ENCODE results near the gene SAMD14.

SAMD14 gene

DNA sequence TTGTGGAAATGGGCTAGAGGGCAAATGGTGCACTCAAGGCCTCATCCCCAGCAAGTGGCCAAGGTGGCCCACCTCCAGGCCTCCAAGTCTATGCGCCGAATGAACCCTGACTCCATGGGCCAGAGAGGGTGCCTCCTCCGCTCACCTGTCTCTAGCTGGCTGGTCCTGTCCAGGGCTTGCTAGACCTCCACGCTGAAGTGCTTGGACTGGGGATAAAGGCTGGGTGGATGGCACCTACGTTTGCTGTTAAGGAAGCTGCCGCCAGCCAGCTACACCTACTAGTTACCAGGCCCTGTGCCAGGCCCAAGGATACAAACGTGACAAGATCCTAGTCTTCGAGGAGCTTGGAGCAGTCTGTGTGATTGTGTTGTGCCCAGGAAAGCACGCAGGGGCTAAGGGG lies 35.1 kb upstream of the SAMD14 start:
- no peak for DNase-seq (ENCODE audit: low spot score)

DNA sequence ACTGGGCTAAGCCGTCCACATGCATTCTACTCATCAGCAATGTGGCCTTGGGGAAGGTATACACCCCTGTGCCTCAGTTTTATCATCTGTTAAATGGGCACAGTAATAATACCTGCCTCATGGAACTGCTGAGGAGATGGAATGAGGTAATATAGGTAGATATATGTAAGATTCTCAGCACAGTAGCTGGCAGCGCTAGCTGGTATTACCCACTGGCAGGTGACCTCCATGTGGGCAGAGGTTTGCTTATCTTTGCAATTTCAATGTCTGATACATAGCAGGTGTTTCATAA lies 34.7 kb upstream of the SAMD14 start:
- DNase-seq (ENCODE audit: low spot score), result no peak

GRCh38 chr17:50163843-50164696 lies 34.1 kb upstream of the SAMD14 start:
- no peak for DNase-seq (ENCODE audit: low spot score)

GRCh38 chr17:50162466-50163254 lies 32.7 kb upstream of the SAMD14 start:
- DNase-seq (ENCODE audit: low spot score), result no peak

DNA sequence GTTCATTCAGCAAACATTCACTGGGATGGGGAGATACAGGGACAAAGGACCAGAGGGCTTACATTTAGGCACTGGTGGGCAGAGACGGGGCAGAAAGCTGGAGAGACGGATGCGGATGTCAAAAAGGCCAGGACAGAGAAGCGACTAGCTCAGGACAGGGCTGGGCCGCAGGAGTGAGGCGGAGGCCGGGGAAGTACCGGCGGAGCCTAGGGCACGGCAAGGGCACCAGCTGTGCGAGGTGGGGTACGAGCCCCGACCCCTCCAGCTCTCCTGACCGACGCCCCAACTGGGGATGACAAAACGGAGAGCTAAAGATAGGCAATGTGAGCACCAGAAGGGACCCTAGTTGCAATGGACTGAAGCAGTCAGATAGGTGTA lies 31.9 kb upstream of the SAMD14 start:
- DNase-seq (ENCODE audit: low spot score), result no peak

- peak; percentile 95 for DNase-seq (ENCODE audit: low spot score)
These were observed 31.3 kb upstream of the SAMD14 start for GRCh38 chr17:50161023-50161910.

GRCh38 chr17:50157891-50158290 lies 27.9 kb upstream of the SAMD14 start:
- no peak for DNase-seq (ENCODE audit: low spot score)

DNA sequence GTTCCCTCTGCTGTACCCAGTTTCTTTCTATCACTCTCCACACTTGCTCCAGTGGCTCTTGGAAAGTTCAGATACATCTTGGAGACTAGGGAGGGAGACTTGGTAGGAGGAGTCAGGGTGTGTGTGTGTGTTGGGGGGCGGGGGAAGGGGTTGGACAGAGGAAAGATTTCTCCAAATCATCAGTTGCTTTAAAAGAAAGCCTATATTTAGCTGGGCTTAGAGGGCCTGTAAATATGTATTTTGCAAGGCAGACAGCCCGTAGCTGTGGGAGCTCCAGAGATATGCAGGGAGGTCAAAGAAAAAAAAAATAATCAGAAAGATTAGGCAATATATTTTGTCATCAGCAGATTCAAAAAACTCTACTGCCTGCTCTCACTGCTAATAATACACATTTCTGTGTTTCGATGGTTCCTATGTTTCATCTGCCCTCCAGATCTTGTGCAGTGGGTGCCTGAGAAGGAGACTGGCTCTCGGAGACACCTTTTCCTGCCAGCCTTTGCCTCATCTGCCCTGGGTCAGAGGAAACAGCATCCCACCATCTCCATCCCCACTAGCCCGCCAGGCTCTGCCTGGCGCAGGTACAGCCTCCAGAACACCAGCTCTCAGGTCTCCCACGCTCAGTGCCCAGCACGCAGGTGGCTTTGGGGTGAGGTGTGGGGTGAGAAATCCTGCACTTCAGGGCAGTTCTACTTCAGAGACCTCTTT lies 25.3 kb upstream of the SAMD14 start:
- DNase-seq (ENCODE audit: low spot score), result no peak

DNA sequence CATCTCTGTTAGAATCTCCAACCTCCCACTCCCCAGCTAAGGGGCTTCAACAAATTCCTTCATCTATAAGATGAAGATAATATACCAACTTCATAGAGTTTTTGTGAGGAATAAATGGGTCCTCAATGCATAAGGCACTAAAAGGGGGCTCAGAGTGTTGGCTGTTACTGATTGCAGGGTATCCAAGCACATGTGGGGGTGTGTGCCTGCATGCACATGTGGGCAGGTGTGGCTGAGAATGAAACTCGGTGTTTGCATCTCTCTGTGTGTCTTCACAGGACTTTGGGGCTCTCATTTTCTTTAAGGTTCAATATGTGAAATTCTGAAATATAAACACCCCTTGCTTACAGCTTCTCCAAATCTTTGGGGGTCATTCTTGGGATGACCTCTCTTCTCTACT lies 24.6 kb upstream of the SAMD14 start:
- DNase-seq (ENCODE audit: low spot score), result no peak

DNA sequence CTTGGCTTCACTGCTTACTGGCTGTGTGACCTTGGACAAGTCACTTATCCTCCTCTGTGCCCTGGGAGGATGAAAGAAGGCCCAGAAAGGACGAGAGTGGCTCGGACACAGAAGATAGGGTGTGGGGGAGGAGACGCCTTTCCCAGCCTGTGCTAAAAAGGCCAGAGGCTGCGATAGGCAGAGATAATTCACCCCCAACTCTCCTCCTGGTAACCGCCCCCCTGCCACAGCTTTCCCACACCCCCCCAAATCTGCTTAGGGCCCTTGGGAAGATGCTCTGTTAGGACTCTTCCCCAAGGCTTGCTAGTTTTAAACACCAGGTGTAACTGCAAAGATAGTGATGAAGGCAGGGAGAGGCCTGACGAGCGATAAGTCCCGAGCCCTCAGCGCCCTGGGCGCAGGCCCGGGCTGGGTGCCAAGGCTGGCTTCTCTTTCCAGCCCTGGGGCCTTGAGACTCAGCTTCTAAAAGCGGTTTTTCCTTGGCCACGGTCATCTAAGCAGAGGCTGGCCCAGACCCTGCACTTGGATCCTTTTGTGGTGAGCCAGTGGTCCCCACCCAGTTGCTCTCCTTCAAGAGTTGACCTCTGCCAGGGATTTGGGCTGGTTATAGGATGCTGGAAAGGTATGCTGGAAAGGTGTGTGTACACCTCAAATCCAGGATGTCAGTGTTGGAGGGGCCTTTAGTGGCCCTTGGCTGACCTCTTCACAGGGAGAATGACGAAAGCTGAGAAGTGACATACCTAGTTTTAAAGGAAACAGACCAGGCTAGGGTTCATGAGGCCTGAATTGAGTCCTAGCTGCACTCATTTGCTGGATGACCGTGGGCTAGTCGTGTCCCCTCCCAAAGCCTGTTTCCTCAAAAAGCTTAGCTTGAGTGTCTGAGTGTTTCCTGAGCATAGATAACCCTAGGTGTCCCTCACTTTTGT lies 24.0 kb upstream of the SAMD14 start:
- DNase-seq (ENCODE audit: low spot score), result no peak

DNA sequence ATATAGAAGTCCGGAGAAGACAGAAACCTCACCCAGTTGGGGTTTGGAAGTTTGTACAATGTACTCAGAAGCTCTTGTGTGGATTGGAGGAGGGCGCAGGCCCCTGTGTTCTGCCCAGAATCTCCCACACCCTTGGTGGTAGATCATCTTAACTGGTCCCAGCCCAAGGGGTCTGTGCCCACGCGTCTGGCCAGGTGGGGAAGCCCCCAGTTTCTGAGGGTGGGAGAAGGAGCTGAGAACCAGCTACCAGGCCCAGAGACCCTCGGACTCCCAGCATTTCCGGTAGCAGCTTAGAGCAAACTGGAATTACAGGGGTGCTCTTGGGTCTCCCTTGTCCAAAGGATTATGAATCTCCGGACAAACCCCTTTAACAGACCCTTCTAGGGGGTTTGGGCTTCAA lies 22.8 kb upstream of the SAMD14 start:
- no peak for DNase-seq (ENCODE audit: low spot score)

GRCh38 chr17:50151937-50152547 lies 22.1 kb upstream of the SAMD14 start:
- DNase-seq (ENCODE audit: low spot score), result peak; percentile 52

DNA sequence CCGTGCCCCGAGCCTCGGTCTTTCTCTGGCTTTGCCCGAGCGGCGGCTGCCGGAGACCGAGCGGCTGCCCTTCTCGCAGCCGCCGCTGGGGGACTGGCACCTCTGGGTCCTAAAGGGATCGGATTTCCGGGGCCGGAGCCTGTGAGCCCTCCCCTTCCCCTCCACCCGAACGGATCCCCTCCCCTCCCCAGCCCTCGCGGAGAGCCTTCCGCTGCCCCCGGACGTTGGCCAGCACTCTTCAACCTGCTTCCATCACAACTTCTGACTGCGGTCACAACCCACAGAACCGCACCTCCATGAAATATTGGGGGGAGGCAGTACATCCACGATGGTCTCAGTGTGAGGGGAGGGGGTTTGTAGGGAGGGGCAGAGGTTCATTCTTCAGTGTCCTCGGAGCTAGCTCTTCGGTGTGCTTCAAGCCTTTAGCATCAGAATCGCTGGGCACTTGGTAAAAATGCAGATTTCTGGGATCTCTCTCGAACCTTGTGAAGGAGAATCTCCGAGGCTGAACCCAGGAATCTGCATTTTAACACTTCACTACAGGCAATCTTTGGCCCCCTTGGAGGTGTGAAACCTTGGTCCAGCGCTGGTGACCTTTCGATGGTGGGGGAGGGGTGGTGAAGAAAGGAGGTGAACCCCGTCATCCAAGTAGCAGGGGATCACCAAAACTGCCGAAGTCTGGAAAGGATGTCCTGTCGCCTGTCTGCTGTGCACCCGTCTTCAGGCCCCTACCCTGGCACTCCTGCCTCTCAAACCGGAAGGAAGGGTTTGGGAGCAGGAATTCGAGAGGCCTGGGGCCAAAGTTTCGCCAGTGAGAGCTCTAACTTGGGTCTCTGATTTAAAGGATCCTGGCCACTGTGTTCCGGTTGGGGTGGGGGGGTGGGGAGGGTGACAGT lies 21.3 kb upstream of the SAMD14 start:
- peak; percentile 86 for DNase-seq (ENCODE audit: low spot score)

GRCh38 chr17:50150354-50151040 lies 20.5 kb upstream of the SAMD14 start, which contains the start of gene PPP1R9B:
Gene PPP1R9B (minus strand): TSS chr17:50150677. CDS start chr17:50150513, 164 bp downstream.
- DNase-seq (ENCODE audit: low spot score), result no peak

DNA sequence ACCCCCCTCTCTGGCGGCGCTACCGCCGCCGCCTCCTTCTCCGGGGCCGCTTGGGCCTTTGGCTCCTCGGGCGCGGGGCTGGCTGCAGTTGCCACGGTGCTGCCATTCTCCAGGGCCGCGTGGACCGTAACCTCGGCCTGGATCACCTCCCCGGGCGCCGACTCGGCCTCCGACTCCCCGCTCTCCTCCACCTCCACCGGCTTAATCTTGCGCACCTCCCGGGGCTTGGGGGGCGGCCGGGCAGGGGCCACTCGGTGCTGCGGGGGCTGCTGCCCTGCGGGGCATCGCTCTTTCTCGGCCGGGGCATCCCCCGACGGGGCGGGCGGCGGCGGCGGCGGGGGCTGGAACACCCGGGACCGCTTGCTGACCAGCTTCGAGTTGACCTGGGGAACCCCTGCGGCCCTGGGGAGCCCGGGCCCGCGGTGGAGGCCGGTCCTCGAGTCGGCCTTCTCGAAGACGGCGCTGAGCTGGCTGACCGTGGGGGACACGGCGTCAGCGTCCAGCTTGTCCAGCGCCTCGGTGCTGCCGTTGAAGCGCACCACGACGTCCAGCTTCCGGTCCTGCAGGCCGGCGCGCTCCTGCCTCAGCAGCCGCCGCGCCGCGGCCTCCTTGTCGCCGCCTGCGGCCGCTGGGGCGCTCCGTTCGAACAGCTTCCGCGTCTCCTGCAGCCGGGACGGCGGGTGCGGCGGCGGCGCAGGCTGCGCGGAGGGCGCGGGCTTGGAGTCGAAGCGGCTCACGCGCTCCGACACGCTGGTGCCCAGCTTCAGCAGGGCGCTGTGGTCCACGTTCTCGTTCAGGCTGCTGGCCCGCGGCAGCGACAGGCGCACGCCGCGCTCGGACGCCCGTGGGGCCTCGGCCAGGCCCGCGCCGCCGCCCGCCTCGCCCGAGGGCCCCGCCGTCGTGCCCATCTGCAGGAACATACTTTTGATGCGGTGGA lies 19.7 kb upstream of the SAMD14 start:
- DNase-seq (ENCODE audit: low spot score), result peak; percentile 46

DNA sequence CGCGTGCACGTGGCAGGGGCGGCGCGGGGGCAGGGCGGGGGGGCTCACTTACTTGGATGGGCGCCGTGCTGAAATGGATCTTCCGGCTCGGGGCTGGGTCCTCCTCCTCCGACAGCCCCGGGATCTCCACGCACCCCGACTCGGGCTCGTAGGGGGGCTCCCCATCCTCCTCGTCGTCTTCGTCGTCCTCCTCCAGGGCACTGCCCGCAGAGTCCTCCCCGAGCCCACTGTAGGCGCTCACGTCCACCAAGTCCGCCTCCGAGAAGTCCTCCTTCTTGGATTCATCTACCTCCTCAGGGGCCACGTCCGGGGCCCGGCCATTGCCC lies 19.1 kb upstream of the SAMD14 start:
- no peak for DNase-seq (ENCODE audit: low spot score)

DNA sequence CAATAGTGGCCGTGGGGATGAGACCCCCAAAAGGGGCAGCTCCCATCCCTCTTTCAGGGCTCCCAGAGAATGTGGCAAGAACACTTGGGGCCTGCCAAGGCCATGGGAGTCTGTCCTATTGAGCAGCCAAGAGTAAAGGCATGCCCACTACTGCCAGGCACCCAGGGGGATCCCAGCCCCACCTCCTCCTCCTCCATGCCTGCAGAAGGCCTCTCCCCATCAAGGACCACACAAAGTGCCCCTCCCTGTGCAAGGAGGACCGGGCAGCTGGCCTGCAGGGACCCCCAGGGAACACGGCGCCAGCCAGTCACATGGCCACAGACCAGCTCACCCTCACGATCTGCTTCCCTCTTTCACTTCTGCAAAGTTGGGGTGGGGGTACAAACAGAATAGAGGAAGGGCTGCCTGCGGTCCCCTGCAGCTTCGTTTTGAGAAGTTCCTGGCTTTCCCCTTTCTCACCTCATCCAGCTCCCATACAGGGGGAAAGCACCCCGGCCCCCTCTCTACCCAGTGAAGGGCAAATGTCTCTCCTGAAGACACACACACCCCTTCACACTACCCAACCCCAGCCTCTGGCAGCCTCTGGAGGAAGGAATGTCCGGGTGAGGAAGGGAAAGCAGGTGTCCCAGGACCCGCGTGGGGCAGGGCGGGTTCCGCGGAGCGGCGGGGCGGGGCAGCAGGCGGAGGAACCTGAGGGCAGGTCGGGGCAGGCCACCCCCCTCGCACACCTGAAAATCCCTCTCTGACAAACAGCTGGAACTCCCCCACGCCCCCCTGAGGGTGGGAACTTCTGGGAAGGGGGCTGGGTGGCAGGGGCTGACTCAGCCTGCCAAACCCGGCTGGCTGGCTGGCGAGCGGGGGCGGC lies 18.5 kb upstream of the SAMD14 start:
- peak; percentile 86 for DNase-seq (ENCODE audit: low spot score)

All from CD4-positive, alpha-beta T cell treated with Interleukin-15 for 4 hours (primary cell).